C4-2B (cell line): ENCODE data around the gene ZDHHC14.

ENCODE experiments used
- H3K27ac ChIP-seq: fragments of 450-650 bp; 2 replicates; pipeline ENCODE4 v1.5.1; 2017
- ZFX ChIP-seq: fragments of 450-650 bp; IDR thresholded peaks from 2 replicates; pipeline ENCODE4 v1.6.1; 2017
- TF ChIP-seq, protein P1 (sequence below): fragments of 450-650 bp; conservative IDR thresholded peaks from 2 replicates; pipeline ENCODE4 v1.5.1; 2017; ENCODE audit warnings: mild to moderate bottlenecking

Gene ZDHHC14

DNA sequence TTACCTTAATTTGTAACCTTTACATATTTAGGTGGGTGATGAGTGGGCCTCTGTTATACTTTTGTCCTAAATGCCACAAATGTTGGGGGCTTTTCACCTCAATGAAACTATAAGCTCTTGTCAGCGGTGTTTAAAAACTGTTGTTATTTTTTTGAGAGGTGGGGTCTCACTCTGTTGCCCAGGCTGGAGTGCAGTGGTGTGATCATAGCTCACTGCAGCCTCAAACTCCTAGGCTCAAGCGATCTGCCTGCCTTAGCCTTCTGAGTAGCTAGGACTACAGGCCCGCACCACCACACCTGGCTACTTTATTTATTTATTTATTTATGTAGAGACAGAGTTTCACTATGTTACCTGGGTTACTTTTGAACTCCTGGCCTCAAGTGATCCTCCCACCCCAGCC, 66.7 kb downstream of the ZDHHC14 start:
- no peak overlapping the region for H3K27ac ChIP-seq
- TF ChIP-seq ZFX, result no peak
- TF ChIP-seq, protein P1, sequence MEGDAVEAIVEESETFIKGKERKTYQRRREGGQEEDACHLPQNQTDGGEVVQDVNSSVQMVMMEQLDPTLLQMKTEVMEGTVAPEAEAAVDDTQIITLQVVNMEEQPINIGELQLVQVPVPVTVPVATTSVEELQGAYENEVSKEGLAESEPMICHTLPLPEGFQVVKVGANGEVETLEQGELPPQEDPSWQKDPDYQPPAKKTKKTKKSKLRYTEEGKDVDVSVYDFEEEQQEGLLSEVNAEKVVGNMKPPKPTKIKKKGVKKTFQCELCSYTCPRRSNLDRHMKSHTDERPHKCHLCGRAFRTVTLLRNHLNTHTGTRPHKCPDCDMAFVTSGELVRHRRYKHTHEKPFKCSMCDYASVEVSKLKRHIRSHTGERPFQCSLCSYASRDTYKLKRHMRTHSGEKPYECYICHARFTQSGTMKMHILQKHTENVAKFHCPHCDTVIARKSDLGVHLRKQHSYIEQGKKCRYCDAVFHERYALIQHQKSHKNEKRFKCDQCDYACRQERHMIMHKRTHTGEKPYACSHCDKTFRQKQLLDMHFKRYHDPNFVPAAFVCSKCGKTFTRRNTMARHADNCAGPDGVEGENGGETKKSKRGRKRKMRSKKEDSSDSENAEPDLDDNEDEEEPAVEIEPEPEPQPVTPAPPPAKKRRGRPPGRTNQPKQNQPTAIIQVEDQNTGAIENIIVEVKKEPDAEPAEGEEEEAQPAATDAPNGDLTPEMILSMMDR, result no peak

DNA sequence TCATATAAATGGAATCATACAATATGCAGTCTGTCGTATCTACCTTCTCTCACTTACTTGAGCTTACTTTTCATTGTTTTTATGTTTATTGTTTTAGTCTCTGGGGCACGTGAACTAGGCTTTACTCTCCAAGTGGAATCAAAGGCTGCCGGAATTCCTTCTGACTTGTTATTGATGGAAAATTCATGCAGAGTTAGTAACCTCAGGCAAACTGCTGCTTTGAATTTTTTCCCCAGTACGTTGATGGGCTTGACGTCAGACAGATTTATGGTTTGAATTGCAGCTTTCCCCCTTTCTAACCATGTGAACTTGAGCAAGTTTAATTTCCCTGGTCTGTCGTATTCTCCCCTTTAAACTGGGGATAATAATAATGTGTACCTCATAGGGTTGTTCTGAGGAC, 68.6 kb downstream of the ZDHHC14 start:
- TF ChIP-seq, protein P1, result no peak
- no peak for TF ChIP-seq ZFX

DNA sequence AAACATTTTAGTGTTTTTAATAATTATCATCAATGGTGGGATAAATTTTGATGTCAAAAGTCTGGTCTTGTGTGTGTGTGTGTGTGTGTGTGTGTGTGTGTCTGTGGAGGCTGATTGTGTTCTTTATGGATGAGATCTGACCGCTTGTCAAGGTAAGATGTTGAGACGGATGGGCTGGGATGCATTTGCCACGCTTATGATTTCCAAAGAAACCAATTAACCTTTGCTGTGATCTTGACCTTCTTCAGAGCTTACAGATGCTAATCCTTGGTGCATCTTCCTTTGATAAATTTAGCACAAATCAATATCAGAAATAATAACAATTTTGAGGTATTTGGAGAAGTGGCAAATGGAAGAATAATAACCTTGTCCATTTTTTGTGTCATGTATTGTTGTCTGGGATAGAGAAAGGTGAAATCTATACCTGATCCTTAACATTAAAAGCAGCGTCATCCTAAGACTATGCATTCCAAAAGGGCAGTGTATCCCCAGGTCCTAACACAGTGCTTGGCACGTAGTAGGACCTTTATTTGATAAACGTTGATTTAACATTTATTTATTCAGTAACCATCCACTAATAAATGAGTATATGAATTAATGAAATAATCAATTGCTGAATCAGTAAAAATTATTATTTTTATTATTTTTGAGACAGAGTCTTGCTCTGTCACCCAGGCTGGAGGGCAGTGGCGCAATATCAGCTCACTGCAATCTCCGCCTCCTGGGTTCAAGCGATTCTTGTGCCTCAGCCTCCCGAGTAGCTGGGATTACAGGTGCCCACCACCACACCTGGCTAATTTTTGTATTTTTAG, 70.1 kb downstream of the ZDHHC14 start:
- no peak overlapping the region for H3K27ac ChIP-seq
- TF ChIP-seq, protein P1, result no peak
- no peak for TF ChIP-seq ZFX

More for the DNA sequence above, 68.6 kb downstream of the ZDHHC14 start:
- no peak overlapping the region for H3K27ac ChIP-seq

DNA sequence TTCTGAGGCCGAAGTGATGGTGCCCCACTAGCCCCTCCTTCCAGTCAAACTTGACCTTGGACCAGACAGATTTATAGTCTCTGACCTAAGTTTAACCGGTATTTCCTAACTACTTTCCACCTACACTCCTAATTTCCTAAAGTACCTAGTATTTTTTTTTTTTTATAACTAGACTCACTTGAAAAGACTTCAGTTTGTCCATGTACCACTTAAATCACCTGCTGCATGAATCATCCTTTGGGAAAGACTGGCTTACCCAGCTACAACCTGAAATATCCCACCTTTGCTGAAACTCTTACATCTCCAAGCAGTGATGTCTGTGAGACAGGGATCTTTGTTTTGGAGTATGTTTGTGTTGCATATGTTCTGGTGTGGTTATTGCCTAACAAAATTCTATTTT, 71.1 kb downstream of the ZDHHC14 start:
- no peak for TF ChIP-seq ZFX
- TF ChIP-seq, protein P1, result no peak
- no peak overlapping the region for H3K27ac ChIP-seq

DNA sequence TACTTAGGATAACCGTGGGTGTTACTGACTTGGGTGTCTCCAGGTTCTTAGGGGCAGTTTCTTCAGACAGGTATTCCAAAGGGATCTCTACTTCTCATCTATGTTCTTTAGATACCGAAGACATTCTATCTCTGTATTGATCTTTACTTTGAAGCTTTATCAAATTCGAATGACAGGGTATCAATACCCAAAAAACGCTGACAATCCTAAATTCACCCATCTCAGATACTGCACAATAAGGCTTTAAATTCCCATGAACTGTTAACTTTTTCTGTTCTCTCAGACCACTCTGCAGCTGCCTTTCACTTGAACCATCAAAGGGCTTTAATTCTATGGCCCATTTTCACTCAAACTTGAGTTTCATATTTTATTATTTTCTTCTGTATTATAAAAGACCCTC, 72.1 kb downstream of the ZDHHC14 start:
- TF ChIP-seq, protein P1, result no peak
- no peak for TF ChIP-seq ZFX

DNA sequence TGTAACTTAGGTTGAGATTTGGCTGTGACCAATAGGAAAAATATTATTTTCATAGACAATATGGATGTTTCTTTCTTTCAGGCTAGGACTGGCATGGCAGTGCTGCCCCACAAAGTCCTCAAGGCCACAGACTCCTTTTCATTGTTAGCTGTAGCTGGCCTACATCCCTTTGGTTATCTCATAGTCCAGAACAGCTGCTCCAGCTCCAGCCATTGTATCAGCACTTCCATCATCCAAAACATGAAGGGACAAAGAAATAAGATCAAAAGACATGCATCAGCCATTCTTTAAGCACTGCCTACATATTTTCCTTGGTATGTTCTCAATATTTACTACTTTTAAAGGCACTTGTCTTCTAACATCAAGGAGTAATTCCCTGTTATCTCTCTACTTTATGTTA, 73.0 kb downstream of the ZDHHC14 start:
- TF ChIP-seq, protein P1, result no peak
- no peak for TF ChIP-seq ZFX
- no peak overlapping the region for H3K27ac ChIP-seq

More for the DNA sequence above, 72.1 kb downstream of the ZDHHC14 start:
- H3K27ac ChIP-seq, result no peak overlapping the region

DNA sequence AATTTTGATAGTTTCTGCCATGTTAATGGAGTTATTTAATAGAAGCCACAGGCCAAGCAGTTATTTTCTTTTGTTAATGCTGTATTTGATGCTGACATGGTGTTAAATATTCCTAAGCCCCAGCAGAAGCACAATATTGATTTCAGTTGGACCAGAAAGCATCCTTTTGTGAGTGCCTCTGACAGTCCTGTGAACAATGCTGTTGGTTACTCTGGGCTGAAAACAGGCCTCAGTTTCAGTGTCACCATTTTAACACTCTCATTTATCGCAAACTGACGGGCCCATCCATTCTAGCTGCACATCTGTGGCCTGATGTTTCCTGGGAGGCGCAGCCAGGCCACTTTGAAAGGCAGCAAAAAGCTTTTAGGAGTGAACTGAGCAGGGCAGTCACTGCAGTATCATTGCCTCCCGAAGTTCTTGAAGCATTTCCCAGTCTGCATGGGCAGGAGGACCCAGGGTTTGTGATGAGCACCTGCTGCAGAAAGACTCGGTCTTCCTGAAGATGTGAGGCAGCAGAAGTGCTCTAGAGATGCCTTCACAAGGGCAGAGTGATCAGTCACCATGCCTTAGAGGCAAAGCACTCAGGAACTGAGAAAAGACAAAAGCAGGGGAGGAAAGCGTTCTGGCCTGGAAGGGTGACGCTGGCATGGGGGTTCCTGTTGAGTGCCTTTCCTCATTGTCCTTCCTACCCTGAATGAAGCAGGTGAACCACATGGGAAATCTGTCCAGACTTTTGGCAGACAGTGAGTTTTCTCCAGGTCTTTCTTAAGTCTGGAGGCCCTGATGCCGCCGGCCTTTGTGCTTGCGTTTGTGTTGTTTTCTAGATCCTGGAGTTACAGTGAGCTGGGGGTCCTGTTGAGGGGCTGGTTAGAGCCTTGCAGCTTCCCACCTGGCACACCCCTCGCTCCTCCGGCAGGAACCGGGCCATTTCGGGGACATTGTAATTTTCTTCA, 74.0 kb downstream of the ZDHHC14 start:
- TF ChIP-seq, protein P1, result no peak
- TF ChIP-seq ZFX, result no peak

More for the DNA sequence above, 74.0 kb downstream of the ZDHHC14 start:
- no peak overlapping the region for H3K27ac ChIP-seq
